ENCODE measurements around the gene ISM1.

GRCh38 chr20:13285408-13285807 is 64.3 kb downstream of the ISM1 start:
- TF ChIP-seq REST (IDR thresholded peaks at IDR 0.05; ENCODE audit: unreplicated experiment): no peak
- TF ChIP-seq EZH2 (IDR thresholded peaks at IDR 0.05; ENCODE audit: low read depth, unreplicated experiment): no peak
- TF ChIP-seq, protein P1, sequence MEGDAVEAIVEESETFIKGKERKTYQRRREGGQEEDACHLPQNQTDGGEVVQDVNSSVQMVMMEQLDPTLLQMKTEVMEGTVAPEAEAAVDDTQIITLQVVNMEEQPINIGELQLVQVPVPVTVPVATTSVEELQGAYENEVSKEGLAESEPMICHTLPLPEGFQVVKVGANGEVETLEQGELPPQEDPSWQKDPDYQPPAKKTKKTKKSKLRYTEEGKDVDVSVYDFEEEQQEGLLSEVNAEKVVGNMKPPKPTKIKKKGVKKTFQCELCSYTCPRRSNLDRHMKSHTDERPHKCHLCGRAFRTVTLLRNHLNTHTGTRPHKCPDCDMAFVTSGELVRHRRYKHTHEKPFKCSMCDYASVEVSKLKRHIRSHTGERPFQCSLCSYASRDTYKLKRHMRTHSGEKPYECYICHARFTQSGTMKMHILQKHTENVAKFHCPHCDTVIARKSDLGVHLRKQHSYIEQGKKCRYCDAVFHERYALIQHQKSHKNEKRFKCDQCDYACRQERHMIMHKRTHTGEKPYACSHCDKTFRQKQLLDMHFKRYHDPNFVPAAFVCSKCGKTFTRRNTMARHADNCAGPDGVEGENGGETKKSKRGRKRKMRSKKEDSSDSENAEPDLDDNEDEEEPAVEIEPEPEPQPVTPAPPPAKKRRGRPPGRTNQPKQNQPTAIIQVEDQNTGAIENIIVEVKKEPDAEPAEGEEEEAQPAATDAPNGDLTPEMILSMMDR (conservative IDR thresholded peaks at IDR 0.05; ENCODE audit: low read depth in 2 of 2): no peak
- no peak for TF ChIP-seq POLR2AphosphoS5 (IDR thresholded peaks at IDR 0.05; ENCODE audit: low read depth)
- no peak for TF ChIP-seq ZNF331 (CRISPR knock-in tag; IDR thresholded peaks at IDR 0.05; ENCODE audit: low read depth)
- TF ChIP-seq EZH2phosphoT487 (IDR thresholded peaks at IDR 0.05; ENCODE audit: unreplicated experiment): no peak
- TF ChIP-seq, protein P2, sequence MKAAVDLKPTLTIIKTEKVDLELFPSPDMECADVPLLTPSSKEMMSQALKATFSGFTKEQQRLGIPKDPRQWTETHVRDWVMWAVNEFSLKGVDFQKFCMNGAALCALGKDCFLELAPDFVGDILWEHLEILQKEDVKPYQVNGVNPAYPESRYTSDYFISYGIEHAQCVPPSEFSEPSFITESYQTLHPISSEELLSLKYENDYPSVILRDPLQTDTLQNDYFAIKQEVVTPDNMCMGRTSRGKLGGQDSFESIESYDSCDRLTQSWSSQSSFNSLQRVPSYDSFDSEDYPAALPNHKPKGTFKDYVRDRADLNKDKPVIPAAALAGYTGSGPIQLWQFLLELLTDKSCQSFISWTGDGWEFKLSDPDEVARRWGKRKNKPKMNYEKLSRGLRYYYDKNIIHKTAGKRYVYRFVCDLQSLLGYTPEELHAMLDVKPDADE (IDR thresholded peaks at IDR 0.05): no peak
- no peak for TF ChIP-seq CREB1 (CRISPR knock-in tag; IDR thresholded peaks at IDR 0.05; ENCODE audit: low read depth)
- no peak for TF ChIP-seq NANOG (IDR thresholded peaks at IDR 0.05; ENCODE audit: borderline replicate concordance)
- TF ChIP-seq JUNB (IDR thresholded peaks at IDR 0.05; ENCODE audit: unreplicated experiment): no peak
- TF ChIP-seq, protein P3, sequence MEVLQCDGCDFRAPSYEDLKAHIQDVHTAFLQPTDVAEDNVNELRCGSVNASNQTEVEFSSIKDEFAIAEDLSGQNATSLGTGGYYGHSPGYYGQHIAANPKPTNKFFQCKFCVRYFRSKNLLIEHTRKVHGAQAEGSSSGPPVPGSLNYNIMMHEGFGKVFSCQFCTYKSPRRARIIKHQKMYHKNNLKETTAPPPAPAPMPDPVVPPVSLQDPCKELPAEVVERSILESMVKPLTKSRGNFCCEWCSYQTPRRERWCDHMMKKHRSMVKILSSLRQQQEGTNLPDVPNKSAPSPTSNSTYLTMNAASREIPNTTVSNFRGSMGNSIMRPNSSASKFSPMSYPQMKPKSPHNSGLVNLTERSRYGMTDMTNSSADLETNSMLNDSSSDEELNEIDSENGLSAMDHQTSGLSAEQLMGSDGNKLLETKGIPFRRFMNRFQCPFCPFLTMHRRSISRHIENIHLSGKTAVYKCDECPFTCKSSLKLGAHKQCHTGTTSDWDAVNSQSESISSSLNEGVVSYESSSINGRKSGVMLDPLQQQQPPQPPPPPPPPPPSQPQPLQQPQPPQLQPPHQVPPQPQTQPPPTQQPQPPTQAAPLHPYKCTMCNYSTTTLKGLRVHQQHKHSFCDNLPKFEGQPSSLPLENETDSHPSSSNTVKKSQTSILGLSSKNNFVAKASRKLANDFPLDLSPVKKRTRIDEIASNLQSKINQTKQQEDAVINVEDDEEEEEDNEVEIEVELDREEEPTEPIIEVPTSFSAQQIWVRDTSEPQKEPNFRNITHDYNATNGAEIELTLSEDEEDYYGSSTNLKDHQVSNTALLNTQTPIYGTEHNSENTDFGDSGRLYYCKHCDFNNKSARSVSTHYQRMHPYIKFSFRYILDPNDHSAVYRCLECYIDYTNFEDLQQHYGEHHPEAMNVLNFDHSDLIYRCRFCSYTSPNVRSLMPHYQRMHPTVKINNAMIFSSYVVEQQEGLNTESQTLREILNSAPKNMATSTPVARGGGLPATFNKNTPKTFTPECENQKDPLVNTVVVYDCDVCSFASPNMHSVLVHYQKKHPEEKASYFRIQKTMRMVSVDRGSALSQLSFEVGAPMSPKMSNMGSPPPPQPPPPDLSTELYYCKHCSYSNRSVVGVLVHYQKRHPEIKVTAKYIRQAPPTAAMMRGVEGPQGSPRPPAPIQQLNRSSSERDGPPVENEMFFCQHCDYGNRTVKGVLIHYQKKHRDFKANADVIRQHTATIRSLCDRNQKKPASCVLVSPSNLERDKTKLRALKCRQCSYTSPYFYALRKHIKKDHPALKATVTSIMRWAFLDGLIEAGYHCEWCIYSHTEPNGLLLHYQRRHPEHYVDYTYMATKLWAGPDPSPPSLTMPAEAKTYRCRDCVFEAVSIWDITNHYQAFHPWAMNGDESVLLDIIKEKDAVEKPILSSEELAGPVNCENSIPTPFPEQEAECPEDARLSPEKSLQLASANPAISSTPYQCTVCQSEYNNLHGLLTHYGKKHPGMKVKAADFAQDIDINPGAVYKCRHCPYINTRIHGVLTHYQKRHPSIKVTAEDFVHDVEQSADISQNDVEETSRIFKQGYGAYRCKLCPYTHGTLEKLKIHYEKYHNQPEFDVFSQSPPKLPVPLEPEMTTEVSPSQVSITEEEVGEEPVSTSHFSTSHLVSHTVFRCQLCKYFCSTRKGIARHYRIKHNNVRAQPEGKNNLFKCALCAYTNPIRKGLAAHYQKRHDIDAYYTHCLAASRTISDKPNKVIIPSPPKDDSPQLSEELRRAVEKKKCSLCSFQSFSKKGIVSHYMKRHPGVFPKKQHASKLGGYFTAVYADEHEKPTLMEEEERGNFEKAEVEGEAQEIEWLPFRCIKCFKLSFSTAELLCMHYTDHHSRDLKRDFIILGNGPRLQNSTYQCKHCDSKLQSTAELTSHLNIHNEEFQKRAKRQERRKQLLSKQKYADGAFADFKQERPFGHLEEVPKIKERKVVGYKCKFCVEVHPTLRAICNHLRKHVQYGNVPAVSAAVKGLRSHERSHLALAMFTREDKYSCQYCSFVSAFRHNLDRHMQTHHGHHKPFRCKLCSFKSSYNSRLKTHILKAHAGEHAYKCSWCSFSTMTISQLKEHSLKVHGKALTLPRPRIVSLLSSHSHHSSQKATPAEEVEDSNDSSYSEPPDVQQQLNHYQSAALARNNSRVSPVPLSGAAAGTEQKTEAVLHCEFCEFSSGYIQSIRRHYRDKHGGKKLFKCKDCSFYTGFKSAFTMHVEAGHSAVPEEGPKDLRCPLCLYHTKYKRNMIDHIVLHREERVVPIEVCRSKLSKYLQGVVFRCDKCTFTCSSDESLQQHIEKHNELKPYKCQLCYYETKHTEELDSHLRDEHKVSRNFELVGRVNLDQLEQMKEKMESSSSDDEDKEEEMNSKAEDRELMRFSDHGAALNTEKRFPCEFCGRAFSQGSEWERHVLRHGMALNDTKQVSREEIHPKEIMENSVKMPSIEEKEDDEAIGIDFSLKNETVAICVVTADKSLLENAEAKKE (CRISPR knock-in tag; IDR thresholded peaks at IDR 0.05): no peak
- TF ChIP-seq ZNF114 (CRISPR knock-in tag; IDR thresholded peaks at IDR 0.05): no peak
